ENCODE data around the gene JUP.
"Not testable (repeated sequence)": the region's sequence is repeated elsewhere in the genome, so short reads cannot be mapped to it uniquely, and the experiment has no call there.

The JUP gene

DNA sequence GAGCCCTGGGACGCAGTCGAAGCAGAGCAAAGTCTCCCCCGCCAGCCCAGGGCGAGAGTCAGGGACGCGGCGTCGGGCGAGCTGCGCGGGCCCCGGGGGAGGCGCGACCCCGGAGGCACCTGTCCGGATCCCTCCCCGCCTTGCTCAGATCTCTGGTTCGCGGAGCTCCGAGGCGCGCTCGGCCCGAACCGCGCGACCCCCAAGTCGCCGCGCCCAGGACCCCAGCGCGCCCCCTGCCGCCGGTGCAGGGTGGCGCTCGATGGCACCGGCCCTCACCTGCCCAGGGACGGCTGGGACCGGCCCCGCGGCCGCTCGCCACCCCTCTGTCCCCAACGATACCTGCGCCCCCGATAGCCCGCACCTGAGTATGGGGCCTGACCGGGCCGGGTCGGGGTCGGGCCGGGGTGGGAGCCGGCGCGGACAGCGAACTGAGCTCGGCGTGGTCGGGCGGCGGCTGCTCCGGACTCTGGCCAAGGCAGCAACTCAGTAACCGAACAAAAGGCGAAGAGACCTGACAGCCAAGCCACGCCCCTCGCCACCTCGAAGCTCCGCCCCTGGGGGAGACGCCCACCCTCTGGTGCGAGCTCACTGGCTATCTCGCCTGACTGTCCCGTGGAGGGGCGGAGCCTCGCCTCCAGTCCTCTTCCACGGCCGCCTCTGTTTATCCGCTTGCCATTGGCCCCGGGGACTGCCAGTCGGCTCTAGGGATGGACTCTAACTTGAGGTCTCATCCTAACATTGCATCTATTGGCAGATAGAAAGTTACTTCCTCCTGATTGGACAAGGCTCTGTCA, at the start of gene JUP:
TSS of gene JUP (minus strand) at position 485 of the 794 bp plus-strand sequence. CDS start 14,857 bp downstream, outside the sequence.
- peak; percentile 91 for DNase-seq

DNA sequence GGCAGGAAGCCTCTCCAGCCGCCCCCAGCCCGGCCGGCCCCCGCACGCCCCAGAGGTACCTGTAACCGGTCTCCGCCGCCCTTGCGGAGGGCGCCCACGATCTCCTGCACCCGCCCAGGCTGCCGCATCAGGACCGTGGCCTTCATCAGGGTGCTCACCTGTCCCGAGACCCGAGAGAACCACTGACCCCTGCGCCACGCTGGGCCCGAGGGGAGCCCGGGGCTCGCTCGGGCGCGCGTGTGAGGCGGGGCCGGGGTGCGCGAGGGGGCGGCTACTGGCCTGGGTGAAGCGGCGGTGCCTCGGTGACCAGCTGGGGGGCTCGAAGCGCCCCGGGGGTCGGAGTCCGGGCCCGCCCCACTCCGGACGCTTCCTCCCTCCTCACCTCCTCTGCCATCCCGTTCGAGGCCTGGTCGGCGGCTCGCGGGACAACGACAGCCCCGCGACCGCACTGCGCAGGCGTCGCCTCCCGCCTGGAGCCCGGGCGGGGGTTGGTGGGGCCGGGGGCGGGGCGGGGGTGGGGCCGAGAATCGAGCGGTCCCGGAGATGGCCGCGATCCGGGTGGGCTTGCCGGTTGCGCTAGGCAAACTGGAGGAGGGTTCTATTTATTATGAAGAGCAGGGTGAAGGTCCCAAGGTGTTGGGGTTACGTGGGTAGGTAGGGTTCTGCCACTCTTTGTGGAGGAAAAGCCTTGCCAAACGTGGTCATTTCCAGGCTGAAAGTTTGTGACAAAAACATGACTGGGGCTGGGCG, 49.5 kb upstream of the JUP start, which contains the start of gene NT5C3B:
TSS of gene NT5C3B (minus strand) at position 433 of the 750 bp plus-strand sequence. CDS start at position 394, 39 bp downstream.
- DNase-seq = peak; percentile 64

DNA sequence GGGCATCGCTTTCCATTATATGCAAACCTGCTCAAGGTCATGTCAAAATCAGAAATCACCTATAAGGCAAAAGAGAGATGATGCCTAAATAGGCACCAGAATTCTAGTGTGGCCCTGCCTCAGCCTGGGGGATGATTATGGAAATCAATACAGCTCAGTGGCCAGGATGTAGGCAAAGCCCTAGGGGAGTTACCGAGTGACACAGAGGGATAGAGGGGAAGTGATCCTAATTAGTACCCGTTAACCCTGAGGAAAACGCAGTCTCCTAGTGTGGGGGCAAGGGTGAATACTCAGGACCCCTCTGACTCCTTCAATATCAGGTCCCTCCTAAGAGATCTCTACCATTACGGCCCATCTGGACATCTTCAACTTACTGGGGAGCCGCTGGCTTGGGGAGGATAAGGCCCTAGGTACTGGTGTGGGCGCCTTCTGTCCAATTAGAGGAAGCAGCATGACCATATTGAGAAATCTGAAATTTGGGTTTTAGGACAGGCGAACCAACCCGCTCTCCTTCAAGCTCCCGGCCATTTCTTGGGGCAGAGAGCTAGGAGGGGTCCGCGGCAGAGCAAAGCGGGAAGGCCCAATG, 48.8 kb upstream of the JUP start:
- DNase-seq = no peak

DNA sequence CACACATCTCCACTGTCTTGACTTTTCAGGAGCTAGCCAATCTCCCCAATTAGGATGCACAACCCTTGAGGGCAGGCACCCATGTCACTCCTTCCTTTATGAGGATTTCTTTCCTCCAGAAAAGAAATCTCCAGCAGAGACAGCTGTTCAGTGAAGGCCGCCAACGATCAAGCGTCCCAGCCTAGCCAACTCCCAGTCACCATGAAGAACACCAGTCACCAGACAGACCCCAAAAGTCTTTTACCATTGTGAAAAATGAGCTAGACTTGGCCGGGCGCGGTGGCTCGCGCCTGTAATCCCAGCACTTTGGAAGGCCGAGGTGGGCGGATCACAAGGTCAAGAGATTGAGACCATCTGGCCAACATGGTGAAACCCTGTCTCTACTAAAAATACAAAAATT, 43.5 kb upstream of the JUP start:
- DNase-seq = not testable (repeated sequence)

DNA sequence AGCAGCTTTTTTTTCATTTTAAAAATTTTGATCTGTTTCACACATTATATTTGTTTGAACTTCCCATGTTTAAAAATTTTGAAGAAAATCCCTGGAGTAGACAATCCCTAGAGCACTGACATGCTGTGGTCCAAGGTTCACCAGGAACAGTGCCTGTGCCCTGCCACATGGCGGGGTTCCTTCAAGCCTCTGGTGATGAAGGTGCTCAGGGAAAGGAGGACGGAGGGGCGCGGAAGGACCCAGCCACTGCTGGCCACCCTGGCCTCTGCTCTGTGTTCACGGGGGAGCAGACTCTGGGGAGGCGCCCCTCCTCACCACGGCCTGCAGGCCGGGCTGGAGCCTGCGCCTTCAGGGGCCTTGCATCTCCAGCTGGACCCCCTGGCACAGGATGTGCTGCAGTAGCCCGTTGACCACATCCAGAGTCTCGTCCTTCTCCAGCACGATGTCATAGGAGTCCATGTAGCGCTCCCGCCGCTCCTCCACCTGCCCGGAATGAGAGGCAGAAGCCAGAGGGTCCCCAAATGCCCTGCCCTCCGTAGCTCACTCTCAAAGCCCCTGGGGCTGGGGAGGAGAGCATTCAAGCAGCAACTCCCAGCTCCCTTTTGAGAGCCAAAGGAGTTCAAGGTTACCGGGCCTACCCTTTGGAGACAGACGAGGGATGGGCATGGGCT, 38.8 kb upstream of the JUP start:
- DNase-seq = no peak

DNA sequence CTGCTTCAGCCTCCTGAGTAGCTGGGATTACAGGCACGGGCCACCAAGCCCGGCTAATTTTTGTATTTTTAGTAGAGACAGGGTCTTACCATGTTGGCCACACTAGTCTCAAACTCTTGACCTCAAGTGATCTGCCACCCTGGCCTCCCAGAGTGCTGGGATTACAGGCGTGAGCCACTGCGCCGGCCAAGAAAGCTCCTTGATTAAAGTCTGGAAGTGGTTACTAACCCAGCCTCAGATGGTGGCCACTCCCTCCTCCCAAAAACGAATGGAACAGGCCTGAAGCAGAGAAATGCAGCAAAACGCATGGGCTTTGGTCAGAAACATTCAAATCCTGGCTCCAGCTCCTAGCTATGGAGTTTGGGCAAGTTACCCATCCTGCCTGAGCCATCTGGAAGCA, 37.6 kb upstream of the JUP start:
- DNase-seq = no peak

DNA sequence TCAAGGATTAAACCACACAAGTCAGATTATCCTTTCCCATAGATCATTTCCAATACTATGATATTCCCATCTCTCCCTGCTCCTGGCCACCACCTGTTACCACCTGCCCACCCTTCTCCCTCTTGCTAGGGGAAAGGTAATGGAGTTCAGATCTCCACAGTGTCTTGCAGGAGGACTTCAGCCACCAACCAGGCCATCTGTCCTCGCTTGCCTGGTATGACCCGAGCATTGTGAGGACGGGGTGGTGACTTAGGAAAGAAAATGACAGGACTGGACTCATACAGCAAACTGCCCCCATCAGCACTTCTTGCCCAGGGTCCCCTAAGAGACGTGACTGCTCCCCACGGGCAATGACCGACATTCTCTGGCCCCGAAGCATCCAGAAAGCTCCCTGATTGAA, 37.1 kb upstream of the JUP start:
- DNase-seq = no peak

DNA sequence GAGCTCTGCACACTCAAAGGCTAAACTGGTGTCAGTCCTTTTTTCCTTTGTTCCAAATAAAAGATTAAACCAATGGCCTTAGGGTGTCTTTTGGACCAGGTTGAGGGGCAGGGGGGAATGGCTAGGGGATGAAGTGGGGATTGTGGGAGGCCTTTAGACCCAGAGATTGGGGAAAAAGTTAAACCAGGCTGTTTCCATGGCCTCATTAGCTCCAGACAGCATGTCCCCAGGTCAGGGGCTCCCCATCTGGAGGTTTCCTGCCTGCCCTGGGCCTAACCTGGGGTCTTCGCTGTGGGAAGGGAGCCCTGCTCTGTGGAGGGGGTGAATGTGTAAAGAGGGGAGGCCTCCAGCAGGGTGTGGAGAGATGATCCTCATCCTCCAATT, 36.6 kb upstream of the JUP start:
- no peak for DNase-seq

DNA sequence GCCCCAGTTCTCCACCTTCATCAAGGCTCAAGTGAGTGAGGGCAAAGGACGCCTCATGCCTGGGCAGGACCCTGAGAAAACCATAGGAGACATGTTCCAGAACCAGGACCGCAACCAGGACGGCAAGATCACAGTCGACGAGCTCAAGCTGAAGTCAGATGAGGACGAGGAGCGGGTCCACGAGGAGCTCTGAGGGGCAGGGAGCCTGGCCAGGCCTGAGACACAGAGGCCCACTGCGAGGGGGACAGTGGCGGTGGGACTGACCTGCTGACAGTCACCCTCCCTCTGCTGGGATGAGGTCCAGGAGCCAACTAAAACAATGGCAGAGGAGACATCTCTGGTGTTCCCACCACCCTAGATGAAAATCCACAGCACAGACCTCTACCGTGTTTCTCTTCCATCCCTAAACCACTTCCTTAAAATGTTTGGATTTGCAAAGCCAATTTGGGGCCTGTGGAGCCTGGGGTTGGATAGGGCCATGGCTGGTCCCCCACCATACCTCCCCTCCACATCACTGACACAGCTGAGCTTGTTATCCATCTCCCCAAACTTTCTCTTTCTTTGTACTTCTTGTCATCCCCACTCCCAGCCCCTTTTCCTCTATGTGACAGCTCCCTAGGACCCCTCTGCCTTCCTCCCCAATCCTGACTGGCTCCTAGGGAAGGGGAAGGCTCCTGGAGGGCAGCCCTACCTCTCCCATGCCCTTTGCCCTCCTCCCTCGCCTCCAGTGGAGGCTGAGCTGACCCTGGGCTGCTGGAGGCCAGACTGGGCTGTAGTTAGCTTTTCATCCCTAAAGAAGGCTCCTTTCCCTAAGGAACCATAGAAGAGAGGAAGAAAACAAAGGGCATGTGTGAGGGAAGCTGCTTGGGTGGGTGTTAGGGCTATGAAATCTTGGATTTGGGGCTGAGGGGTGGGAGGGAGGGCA, 36.0 kb upstream of the JUP start:
- DNase-seq = no peak

DNA sequence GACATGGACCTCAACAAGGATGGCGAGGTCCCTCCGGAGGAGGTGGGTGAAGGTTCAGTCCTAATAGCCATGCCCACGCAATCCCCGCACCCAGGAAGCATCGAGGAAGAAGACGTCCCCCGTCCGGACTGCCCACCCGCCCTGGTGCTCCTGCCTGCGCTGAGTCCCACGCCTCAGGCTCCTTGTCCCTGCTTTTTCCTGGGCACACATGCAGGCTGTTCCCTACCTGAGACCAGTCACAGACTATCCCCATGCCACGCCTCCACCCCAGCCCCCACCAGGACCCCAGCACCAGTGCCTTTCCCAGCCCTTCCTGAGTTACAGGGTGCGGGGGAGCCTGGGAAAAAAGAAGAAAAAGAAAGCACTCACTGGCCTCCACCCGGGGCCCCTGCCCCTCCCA, 35.3 kb upstream of the JUP start:
- no peak for DNase-seq

DNA sequence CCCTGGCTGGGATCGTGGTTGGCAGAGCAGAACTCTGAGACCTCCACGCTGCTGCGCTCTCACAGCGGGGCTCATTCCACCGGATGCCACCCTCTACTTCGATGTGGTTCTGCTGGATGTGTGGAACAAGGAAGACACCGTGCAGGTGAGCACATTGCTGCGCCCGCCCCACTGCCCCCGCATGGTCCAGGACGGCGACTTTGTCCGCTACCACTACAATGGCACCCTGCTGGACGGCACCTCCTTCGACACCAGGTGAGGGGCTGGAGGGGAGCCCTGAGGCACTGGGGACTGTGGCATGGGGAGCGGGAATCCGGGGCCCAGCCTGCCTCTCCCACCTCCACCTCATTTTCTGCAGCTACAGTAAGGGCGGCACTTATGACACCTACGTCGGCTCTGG, 31.5 kb upstream of the JUP start:
- DNase-seq = no peak

DNA sequence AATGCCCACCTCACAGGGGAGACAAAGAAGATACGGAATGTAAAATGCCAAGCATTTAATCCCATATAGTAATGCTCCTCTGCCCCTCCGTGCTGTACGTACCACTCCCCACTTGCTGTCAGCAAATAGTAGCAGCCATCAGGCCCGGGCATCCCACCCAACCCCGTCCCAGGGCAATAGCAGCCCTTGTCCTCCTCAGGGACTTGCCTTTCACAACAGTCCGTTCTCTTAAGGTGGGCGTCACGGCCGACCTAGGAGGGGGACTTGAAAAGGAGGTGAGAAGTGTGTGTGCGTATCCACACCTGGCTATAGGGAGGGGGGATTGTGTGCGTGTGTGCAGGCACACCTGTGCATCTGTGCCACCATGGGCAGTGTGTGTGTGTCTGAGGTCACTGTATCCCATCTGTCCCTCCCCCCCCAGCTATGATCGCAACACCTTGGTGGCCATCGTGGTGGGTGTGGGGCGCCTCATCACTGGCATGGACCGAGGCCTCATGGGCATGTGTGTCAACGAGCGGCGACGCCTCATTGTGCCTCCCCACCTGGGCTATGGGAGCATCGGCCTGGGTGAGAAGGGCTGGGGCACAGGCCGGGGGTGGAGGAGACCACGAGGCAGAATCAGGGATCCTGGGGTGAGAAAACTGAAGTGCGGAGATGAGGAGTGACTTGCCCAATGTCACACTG, 30.3 kb upstream of the JUP start:
- no peak for DNase-seq

DNA sequence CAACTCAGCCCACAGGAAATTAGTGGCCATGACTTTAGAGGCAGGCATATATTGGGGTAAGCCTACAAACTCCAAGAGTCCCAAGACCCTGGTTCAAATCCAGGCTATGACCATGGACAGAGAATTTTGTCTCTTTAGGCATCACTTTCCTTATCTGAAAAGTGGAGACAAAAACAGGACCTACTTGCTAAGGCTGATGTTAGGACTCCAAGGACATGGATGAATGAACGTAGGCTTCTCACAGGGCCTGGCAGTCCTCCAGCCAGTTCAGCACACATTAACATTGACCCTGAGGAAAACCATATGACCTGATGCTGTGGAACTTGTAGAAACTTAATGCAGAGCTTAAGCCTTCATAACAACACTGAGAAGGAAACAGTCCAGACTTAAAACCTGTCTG, 27.7 kb upstream of the JUP start:
- no peak for DNase-seq

DNA sequence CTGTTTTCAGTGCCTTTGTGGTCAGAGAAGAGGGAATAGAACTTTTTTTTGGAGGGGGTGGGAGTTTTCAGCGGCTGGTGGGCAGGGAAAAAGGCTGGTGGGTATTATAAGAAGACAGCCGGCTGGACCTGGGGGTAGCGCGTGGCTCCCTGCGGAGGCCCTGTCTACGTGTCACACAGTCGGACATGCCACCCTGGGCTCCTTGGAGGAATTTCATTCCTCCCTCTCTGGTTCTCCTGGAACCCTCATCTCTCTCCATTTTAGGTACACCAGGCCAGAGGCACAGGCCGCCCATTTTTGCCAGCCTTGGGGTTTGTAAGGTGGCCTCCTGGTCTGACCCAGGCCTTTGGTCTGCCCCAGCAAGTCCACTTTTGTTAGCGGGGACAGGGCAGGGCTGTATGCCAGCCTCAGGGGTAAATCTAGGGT, 27.2 kb upstream of the JUP start:
- DNase-seq = no peak

DNA sequence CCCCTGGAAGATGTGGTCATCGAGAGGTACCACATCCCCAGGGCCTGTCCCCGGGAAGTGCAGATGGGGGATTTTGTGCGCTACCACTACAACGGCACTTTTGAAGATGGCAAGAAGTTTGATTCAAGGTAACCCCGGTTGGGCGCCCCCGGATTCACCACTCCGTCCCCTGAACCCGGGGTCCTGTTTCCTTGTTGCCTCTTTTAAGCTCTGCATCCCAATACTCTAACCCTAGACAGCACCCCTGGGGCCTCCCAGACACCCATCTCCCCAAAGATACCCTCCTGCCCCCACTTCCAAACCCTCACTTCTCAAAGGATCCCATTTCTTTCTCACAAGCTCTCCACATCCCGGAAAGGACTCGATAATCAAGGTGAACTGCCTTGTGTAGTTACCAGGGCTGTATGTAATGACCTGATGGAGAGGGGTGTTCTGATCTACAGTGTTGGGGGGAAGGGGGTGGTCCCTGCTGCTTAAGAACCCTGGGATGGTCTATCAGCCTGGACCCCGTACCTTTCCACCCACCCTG, 26.7 kb upstream of the JUP start:
- no peak for DNase-seq

DNA sequence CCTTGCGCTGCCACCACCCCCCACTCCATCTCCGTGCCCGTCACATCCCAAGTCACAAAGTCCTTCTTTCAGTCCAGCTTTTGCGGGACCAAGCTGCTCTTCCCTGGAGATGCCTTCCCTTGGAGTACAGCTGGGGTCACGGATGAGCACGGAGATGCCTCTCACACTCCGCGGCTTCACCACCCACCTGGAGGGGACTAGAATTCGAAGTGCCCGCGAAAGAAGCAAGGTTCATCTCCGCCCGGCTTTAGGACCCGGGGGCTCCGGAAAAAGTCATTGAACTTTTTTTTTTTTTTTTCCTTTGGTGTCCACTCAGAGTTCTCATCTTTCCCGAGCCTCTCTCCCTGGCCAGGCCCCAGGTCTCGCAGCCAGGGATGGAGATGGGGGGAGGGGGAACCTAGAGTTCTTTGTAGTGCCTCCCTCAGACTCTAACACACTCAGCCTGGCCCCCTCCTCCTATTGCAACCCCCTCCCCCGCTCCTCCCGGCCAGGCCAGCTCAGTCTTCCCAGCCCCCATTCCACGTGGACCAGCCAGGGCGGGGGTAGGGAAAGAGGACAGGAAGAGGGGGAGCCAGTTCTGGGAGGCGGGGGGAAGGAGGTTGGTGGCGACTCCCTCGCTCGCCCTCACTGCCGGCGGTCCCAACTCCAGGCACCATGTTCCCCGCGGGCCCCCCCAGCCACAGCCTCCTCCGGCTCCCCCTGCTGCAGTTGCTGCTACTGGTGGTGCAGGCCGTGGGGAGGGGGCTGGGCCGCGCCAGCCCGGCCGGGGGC, 26.1 kb upstream of the JUP start, which contains the start of gene FKBP10:
TSS of gene FKBP10 (plus strand) at position 624 of the 771 bp plus-strand sequence. CDS start at position 655, 31 bp downstream.
- no peak for DNase-seq

DNA sequence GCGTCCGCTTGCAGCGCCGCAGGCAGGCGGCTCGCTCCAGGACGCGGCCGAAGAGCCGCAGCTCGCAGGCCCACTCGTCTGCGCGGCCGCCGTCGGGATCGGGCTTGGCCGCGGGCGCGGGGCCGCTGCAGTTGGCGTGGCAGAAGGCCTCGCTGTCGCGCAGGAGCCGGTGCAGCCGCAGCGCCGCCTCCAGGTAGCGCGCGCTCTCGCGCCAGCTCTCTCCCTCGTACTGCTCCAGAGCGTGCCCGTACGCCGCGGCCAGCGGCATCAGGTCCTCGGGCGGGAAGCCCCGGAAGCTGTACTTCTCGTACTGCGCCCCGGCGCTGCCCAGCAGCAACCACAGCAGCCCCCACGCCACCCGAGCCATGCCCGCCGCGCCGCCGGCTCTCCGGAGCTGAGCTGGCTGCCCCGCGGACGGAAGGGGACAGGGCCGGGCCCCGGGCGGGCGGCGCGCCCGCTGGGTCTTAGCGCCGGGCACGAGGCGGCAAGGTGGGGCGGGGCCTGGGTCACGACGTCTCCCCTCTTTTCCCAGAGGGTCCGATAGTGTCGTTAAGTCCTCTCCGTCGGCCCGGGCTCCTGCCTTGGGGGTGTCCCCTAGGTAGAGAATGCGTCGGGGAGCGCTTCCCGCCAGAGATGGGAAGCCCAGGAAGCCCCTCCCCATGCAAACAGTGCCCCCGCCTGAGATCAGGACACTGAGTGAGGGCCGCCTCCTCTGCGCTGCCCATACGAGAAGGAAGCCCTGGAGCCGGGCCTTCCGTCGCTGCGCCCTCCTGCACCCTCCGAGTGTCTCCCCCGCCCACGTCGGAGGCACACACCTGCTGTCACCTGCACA, 25.3 kb upstream of the JUP start, which contains the start of gene P3H4:
TSS of gene P3H4 (minus strand) at position 401 of the 832 bp plus-strand sequence. CDS start at position 367, 34 bp downstream.
- peak; percentile 63 for DNase-seq

DNA sequence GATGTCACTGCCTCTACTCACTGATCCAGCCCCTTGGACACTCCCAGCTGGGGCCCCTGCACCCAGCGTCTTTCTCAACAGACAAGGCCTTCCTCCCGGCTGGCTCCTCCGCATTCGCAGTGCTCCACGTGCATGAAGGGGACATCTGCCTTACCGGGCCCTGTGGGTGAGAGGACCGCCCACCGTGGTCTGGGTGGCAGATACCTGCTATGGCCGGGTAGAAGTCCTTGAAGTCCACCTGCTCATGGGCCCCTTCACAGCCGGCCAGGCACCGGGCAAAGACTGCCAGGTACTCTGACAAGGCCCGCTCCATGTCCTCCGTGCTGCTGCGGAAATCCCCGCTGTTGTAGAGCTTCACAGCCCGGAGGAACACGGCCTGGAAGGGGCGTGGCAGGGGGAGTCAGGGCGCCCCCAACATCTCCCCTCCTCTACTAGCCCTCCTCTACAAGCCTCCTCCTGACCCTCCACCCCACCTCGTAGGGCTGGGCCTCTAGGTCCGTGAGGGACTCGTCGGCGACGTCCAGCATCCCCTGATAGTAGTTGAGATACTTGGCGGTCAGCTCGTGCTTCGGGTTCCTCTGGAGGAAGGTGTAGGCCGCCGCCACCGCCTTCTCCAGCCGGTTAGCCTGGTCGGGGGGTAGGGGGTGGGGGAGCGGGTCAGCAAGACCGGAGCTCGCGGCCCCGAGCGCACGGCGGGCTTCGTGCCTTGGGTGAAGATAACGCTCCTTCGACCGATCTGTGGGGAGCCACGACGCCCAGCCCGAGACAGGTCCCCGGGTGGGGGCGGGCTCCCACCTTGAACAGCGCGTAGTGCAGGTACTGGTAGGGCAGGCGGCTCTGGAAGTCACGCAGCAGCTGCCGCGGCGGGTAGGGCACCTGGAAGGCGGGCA, 24.4 kb upstream of the JUP start:
- DNase-seq = no peak
